Embryonic facial prominence (tissue), 1 donor: ENCODE data around the gene IGF2BP3.
A peak's percentile ranks its signal among the peaks of the same experiment; 100 is the strongest.

Experiments
- DNase-seq: peaks from one replicate; pipeline ENCODE4 v3.0.0-alpha.2; 2016; ENCODE audit errors: extremely low spot score

The IGF2BP3 gene

GRCh38 chr7:23472046-23472445, 1.8 kb upstream of the IGF2BP3 start:
- DNase-seq = no peak

GRCh38 chr7:23471106-23471859, 992 bp upstream of the IGF2BP3 start:
- DNase-seq = peak; percentile 81

- no peak for DNase-seq
These were observed 385 bp downstream of the IGF2BP3 start for GRCh38 chr7:23469961-23470250.

- DNase-seq = no peak
These were observed 936 bp downstream of the IGF2BP3 start for GRCh38 chr7:23469150-23469960.

DNA sequence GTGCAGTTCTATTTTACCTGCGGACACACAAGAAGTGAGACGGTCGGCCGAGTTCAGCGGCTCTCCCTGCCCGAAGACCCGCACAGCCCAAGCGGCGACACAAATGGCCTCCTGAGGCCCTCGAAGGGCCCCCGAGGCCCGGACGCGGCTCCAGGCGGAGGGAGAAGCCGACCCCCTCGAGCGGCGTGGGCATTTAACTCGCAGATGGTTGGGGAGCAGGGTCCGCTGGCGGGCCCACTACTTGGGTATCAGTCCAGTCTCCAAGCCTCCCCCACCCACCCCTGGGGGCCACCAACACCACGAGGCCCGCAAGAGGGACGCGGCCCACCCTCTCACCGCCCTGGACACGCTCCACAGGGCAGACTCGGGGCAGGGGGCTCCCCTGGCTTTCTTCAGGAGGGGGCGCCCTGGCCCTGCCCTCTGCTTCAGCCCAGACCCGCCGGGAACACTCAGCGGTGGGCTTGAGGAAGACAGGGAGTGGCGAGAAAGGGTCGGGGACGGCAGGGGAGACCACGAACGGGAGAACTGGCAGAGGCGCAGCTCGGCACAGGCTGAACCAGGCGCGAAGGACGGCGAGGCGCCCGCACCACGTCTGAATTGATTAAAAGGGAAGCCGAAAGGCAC, 1.7 kb downstream of the IGF2BP3 start:
- no peak for DNase-seq

DNA sequence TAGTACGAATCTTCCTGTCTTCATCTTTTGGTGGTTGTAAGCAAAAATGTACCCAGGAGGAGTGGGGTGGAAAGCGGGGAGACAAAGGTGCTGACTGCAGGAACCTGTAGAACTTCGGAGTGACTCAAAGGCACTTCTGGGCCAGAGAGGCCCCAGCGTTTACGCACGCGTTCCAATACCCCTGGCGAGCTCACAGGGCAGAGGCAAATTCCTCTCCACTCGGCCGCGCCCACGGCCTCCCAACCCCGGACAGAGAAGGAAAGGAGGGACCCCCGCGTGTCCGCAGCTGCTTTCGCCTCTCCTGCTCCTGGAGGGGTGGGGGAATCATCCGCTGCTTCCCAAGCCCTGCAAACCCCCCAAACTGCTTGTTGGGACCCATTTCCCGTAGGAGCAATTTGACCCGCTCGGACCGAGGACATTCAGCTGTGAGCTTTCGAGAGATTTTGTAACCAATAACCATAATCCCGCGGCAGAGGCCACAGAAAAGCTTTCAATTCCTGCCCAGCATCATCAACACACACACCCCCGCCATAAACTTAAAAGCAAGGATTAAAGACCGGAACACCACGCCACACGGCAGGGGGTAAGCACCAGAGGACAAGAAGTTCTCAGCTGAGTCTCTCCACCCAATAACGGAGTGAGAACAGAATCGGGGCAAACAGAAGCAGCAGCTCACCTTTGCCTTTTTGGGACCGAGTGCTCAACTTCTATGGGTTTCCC, 2.3 kb downstream of the IGF2BP3 start:
- no peak for DNase-seq

DNA sequence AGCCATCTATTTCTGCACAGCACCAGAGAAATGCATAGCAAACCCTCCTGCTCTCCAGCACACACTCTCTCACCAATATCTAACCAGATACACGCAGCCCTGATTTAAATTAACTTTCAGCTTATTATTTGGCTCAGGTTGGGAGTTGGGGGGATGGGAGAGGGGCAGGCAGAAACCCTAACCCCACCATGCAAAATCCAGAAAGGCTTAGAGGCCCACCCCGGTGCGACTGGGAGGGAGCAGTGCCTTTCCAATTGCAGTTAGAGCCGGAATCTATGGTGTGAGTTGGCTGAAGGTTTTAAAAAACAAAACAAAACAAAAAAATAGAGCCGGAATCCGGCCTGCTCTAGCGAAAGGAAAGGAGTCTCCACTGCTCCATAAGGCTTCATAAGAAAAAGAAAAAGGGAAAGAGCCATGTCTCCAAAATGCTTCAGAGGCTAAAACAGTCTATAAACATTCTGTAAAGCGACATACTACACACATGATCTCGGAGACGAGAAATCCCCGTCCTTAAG, 2.9 kb downstream of the IGF2BP3 start:
- DNase-seq = no peak

GRCh38 chr7:23462846-23463245, 7.4 kb downstream of the IGF2BP3 start:
- DNase-seq = no peak

DNA sequence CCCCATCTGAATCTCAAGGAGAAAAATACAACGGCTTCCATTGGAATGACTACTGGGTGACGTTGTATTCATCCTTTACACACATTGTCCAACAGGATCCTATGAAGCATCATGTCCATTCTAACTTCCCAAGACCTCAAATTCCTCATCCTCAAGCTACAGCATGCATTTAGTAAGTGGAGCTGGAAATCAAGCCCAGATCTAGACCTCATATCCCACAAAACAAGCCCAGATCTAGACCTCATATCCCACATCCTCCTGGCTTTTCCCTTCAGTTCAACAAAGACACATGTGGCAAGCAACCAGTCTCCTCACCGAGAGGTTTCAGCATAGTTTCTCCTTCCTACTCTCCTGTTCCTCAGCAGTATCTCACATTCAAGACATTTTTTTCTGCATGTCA, 12.2 kb downstream of the IGF2BP3 start:
- DNase-seq = no peak

DNA sequence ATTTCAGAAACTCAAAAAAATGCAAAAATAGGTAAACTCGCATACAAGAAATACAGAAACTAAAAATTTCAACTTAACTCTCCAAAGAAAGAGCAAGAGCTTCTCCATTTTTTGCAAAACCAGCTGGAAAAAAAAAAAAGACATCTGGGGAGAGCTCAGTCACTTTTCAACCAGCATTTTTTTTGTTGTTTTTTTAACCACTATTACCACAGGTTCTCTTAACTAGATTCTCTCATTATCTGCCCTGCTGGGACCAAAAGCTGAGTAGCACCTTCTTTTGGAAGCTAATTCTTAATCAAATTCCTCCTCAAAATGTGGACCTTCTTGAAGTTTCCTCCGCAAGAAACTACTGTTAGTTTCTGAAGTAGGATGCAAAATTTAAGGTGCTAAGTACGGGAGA, 14.2 kb downstream of the IGF2BP3 start:
- no peak for DNase-seq

DNA sequence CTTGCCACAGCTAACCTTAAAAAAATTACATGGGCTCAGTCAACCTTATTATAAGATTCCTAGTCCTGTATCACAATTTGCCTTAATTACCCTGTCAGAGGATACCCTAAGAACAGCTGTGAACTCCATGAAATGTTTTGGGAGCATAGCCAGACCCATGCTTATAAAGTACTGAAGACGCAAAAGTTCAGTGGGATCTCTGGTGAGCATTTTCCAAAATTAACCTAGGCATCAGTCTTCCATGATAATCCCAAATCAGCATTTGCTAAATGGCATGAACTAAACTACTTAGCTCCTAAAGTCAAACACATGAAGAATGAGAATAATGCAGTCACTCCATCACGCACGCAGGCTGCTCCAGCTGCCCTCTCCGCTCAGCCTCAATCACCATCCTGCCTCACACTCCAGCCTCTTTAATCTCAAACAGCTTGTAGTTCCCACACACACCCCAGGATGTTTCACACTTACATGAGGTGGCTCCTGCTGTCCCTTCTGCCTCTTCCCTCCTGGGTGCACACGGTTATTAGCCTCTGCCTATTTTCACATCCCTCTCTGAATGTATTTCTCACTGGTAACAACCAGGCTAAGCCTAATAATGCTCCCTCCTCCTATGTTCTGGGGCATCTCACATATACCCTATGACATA, 15.3 kb downstream of the IGF2BP3 start:
- no peak for DNase-seq

DNA sequence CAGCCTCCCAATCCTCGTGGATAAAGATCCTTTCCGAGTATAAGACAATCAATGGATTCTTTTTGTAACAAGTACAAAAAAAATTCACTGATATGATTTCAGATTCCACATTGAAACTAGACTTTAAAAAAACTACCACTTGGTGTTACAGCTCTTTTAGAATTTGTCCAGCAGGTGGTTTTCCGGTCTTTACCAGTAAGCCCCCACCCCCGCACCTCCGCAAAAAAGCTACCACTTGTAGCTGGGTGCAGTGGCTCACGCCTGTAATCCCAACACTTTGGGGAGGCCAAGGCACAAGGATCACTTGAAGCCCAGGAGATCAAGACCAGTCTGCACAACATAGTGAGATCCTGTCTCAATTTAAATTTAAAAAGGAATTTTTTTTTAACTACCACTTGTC, 19.8 kb downstream of the IGF2BP3 start:
- DNase-seq = no peak

- no peak for DNase-seq
These were observed 20.4 kb downstream of the IGF2BP3 start for GRCh38 chr7:23449941-23450340.

DNA sequence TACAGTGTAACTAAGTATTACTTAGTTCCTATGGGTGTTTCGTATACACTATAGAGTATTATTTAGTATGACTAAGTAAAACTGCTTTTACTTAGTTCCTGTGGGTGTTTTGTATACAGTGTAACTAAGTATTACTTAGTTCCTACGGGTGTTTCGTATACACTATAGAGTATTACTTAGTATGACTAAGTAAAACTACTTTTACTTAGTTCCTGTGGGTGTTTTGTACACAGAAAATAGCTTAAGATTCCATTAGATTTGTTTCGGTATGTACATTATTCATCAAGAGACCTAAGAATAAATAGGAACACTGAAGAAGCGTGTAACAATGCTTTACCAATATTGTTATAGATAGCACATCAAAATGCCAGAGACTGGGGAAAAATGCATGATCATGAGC, 25.0 kb downstream of the IGF2BP3 start:
- no peak for DNase-seq

- DNase-seq = no peak
These were observed 26.3 kb downstream of the IGF2BP3 start for GRCh38 chr7:23443974-23444373.

GRCh38 chr7:23438171-23438570, 32.1 kb downstream of the IGF2BP3 start:
- DNase-seq = no peak

DNA sequence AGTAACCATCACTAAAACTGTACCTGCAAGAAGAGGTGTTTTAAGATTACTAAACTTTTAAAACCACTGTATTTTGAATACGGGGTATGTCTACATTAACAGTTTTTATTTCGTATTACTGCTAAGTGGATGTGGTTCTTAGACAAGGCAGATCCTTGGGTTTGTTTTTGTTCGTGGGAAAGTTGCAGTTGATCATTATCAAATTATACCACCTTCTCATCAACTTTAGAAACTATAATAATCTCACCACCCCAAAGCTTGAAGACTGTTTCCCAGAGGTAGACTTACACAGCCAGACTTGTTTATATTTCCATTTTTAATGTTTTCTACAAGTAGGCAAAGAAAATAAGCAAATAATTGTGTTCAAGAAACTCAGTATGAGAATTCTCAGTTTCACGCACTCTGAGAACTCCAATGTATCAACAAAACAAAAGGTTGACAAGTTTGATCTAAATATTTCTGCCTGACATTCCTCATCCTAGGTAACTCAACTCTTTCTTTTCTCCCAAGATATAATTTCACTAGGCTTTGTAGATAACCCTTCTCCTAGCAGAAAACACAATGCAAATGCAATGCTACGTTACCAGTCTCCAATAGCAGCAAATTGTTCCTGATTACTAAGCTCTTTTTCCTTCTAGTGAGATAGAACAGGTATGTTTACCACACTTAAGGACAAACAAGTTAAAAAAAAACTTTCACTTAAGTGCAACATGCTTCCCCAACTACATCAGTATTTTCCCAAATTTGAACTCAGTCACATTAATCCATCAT, 36.0 kb downstream of the IGF2BP3 start:
- no peak for DNase-seq

- no peak for DNase-seq
These were observed 38.5 kb downstream of the IGF2BP3 start for GRCh38 chr7:23431702-23432199.

- DNase-seq = no peak
These were observed 39.4 kb downstream of the IGF2BP3 start for GRCh38 chr7:23430893-23431259.

GRCh38 chr7:23426876-23427275, 43.4 kb downstream of the IGF2BP3 start:
- no peak for DNase-seq

DNA sequence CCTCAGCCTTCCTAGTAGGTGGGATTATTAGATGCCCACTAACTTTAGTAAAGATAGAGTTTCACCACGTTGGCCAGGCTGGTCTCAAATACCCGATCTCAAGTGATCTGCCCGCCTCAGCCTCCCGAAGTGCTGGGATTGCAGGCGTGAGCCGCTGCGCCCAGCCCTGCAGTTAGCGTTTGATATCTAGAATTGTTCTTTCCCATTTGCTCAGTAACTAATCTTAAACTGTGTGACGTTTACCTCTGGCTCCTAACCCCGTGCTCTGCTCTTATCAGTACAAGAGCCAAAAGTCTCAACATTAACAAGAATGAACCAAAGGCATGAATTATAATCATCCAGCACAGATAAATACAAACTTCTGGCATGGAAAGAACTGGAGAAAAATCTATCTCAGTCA, 47.4 kb downstream of the IGF2BP3 start:
- no peak for DNase-seq
